Posterior vena cava (tissue), 2 donors: ENCODE data around the gene KICS2. TPM values are rescaled to one million over a fixed set of nuclear protein-coding genes. Genes with fewer than 3 reads are reported as not detected.

Experiments used
- DNase-seq: peaks from one replicate; pipeline ENCODE4 v3.0.0-alpha.2; 2020; ENCODE audit warnings: low spot score
- intact Hi-C, 2 donors: fragments of 100-400 bp; cut with DNase I; formaldehyde crosslinking; loops; one replicate each; pipeline versions ENCODE4 v1.14.1 to v1.14.2; 2022 to 2023
- total RNA-seq, 2 donors: library from RNA; stranded (reverse); fragmentation: NEBNext Ultra II Directional; extraction: Animal tissue kit (Norgen Biotek cat#: 25700); gene quantifications; one replicate each; pipeline ENCODE4 v1.2.1, GENCODE V29; 2021
- donor health status: DM: yes; HTN: yes; CAD: no.
- donor health status: DM: yes; HTN: yes; CAD: no.

KICS2 gene
- total RNA-seq, 2 donors from 2014 or later: 5.5 to 6.0 TPM

DNA sequence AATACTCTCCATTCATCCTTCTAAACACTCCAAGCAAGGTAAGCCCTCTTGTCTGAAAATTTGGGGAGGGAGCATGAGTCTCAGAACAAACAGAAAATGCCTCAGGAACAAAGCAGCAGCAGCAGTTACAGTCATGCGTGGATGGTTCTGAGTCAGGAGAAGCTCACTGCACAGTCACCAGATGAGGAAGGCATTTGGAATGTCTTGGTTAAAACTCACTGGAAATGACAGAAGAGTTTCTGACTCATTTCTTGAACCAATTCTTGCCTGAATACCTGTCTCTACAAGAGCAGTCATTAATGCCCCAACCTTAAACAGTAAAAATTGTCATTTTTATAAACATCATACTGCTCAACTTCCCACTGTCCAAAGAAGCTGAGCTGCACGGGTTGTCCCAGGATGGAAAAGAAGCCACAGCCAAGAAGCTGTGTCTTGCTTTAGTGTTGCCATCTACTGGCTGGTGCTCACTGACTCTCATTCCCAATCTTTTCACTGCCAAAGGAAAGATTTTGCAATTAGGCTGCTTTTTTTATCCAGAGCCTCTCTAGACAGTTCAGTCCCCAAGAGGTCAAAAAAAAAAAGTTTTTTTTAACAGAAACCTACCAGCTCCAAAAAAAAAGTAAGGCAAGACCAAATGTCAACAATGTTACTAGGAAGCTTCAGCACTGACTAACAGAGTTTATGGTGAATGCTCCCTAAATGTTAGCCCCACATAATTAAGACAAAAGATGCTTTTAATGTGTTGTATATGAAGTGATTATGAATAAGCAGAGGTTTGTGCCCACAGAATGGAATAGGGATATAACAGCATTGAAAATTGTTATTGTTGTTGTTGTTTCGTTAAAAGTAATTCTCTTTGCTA is 40.4 kb downstream of the KICS2 start:
- intact Hi-C loops: no loop called here
- no peak for DNase-seq

DNA sequence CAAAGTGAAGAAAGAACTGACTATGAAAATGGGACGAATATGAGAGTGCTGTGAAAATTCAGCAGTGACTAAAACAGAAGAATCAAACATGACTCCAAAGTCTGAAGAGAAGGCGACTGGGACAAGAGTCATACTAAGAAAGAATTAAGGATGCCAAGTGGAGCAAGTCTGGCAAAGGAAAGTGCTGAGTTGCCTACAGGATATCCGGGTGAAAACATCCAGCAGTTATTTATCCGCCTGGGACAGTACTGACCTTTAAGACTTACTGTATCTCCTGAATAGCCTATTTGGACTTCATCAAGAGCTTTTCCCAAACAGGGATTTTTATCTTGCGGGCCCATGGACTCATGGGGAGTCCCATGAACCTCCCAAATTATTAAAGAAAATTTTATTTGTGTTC is 41.1 kb downstream of the KICS2 start:
- intact Hi-C loops: no loop called here
- no peak for DNase-seq

DNA sequence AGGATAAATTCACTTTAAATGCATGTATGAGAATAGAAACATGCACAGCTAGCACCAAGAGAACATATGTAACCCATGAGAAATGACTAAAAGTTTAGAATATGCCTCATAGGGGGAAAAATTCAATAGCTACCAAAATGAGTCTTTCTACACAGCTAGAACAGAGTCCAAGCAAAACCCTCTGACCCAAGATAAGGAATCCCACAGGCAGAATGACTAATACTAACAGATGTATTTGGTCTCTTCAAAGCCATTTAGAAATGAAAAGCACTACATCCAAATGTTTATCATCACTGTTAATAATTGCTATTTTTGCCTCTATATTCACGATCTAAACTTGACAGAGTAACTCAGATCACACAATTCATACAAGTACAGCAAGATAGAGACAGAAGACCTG is 44.0 kb downstream of the KICS2 start:
- DNase-seq: no peak
- intact Hi-C loops: no loop called here

DNA sequence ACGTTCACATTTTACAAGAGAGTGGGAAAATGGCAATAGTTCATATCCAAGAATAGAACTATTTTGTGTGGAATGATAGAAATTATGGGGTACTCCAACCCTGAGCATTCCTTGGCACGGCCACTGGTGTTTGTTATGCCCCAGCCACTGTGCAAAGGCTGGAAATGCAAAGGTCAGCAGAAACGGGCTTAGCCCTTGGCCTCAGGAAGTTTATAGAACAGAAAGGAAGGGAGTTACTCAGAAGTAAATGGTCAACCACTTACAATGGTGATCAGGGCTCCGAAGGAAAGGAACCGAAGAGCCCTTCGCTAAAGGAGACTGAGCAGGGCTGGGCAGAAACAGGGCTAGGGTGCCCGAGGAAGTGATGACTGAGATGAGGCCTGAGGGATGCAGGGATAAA is 45.1 kb downstream of the KICS2 start:
- intact Hi-C loops: no loop called here
- no peak for DNase-seq

DNA sequence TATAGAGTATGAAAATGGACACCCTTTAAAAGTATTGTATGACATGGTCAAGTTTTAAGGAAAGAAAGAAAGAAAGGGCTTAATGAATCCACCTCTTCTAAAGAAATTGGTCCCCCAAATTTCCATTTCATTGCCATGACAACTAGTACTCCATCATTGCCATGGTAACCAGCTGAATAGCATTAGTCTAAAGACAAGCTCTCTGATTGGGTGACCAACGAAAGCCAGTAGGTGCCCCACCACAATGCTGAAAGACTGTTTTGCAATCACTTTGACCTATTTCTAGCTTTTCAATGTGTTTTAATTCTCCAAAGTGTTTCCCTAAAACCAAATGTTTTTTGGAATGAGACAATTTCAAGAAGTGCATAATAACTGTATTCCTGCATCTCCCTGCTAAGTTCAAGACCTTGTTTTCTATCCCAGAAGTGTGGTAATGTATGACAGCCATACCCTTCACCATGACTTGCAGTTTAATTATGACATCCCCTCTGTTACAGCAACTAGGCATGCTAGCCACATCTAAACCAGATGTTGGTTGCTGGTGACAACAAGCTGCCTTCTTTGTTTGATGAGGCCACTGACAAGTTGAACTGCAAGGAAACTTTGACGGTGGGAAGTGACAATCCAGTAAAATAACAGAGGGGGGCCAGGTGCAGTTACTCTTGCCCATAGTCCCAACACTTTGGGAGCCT is 46.7 kb downstream of the KICS2 start:
- intact Hi-C loops: no loop called here
- DNase-seq: no peak

DNA sequence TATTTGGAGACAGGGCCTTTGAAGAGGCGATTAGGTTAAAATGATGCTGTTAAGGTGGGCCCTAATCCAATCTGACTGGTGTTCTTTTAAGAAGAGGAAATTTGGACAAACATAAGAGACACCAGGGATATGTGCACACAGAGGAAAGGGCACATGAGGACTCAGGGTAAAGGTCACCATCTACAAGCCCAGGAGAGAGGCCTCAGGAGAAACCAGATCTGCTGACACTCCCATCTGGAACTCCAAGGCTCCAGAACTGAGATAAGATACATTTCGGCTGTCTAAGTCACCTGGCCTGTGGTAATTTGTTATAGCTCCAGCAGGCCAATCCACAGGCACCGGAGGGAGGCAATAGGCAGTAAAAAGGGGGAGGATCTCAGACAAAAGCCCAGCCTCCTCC is 48.6 kb downstream of the KICS2 start:
- DNase-seq: no peak
- intact Hi-C loops: no loop called here

Other genes with a start within 250 kb of the KICS2 start
- not detected for gene C12orf56, start 168.5 kb upstream of the KICS2 start, total RNA-seq
- 10 to 100 TPM; 61.2 to 69.4 TPM for gene XPOT, start 182.1 kb upstream of the KICS2 start, total RNA-seq
- gene TBK1, start 229.8 kb upstream of the KICS2 start, total RNA-seq: 10 to 100 TPM; 18.5 to 22.6 TPM